HG02970 (cell line): ENCODE results near the gene KAT6B.
"Not testable (repeated sequence)": the region's sequence is repeated elsewhere in the genome, so short reads cannot be mapped to it uniquely, and the experiment has no call there.

Experiments
- ATAC-seq: cut with Tn5 transposase; IDR thresholded peaks from one replicate; pipeline ENCODE4 v1.9.1; 2021; ENCODE audit warnings: mild to moderate bottlenecking, moderate library complexity, moderate number of reproducible peaks; ENCODE audit not compliant: unreplicated experiment, low FRiP score

Gene KAT6B

GRCh38 chr10:74826142-74827044 lies at the start of gene KAT6B:
TSS of gene KAT6B (plus strand) at chr10:74826600. CDS start at chr10:74842858, 16,258 bp downstream.
- ATAC-seq: peak; percentile 85

GRCh38 chr10:74778436-74779094 lies 47.8 kb upstream of the KAT6B start:
- ATAC-seq: no peak

GRCh38 chr10:74781870-74782269 lies 44.5 kb upstream of the KAT6B start:
- not testable (repeated sequence) for ATAC-seq

- ATAC-seq: no peak
Measured at GRCh38 chr10:74784462-74784861, 41.9 kb upstream of the KAT6B start.

- ATAC-seq: no peak
Measured at GRCh38 chr10:74786126-74786525, 40.3 kb upstream of the KAT6B start.

GRCh38 chr10:74787457-74787856 lies 38.9 kb upstream of the KAT6B start:
- no peak for ATAC-seq

- ATAC-seq: not testable (repeated sequence)
Measured at GRCh38 chr10:74791979-74792378, 34.4 kb upstream of the KAT6B start.

GRCh38 chr10:74792726-74793125 lies 33.7 kb upstream of the KAT6B start:
- ATAC-seq: no peak

- ATAC-seq: not testable (repeated sequence)
Measured at GRCh38 chr10:74793240-74793639, 33.2 kb upstream of the KAT6B start.

GRCh38 chr10:74794531-74794930 lies 31.9 kb upstream of the KAT6B start:
- no peak for ATAC-seq

GRCh38 chr10:74797550-74797949 lies 28.9 kb upstream of the KAT6B start:
- no peak for ATAC-seq

GRCh38 chr10:74799721-74800221 lies 26.6 kb upstream of the KAT6B start:
- no peak for ATAC-seq

GRCh38 chr10:74801447-74801846 lies 25.0 kb upstream of the KAT6B start:
- no peak for ATAC-seq

GRCh38 chr10:74808501-74808900 lies 17.9 kb upstream of the KAT6B start:
- ATAC-seq: no peak

- no peak for ATAC-seq
Measured at GRCh38 chr10:74810087-74810486, 16.3 kb upstream of the KAT6B start.

- no peak for ATAC-seq
Measured at GRCh38 chr10:74813381-74814259, 12.8 kb upstream of the KAT6B start.

- ATAC-seq: no peak
Measured at GRCh38 chr10:74814797-74815196, 11.6 kb upstream of the KAT6B start.

GRCh38 chr10:74816824-74817498 lies 9.4 kb upstream of the KAT6B start:
- no peak for ATAC-seq

- no peak for ATAC-seq
Measured at GRCh38 chr10:74821501-74821900, 4.9 kb upstream of the KAT6B start.

GRCh38 chr10:74822101-74822500 lies 4.3 kb upstream of the KAT6B start:
- ATAC-seq: no peak
